CD4-positive, alpha-beta T cell (primary cell): Measurements from ENCODE around the gene ARNT2. TPM values are rescaled to one million over a fixed set of nuclear protein-coding genes. Genes with fewer than 3 reads are reported as not detected.

Experiments used
- ATAC-seq: fragments of 200-7000 bp; cut with Tn5 transposase; one replicate; pipeline ENCODE4 v1.10.0; 2022; ENCODE audit warnings: mild to moderate bottlenecking; ENCODE audit not compliant: poor library complexity
- CTCF ChIA-PET: fragments of 350-600 bp; sonication (Branson Sonifier 250); formaldehyde crosslinking; loops from one replicate; lab custom pipeline; 2021; ENCODE audit warnings: antibody characterized with exemption, inconsistent platforms; lab: Charles Lee
- POLR2A ChIA-PET: fragments of 350-600 bp; sonication (Branson Sonifier 250); formaldehyde crosslinking; loops from one replicate; lab custom pipeline; 2021; ENCODE audit warnings: antibody characterized with exemption, inconsistent platforms; lab: Charles Lee
- DNase-seq, 14 experiments: peaks; one replicate each; pipeline ENCODE4 v3.0.0-alpha.2; 2013 to 2020; ENCODE audit warnings: mixed read lengths in 2 of 14
- H3K27ac ChIP-seq, 2 donors: one replicate each; pipeline versions ENCODE4 v1.5.1 to v1.7.0; 2013; ENCODE audit warnings: low read length in 2 of 2, low read depth in 1 of 2, mild to moderate bottlenecking in 1 of 2
- H3K27me3 ChIP-seq, 2 experiments: 1 replicate in 1 of 2; 2 replicates in 1 of 2; pipeline versions ENCODE4 v1.6.1 to v1.7.0; 2013; ENCODE audit warnings: low read length in 2 of 2, control low read depth in 1 of 2, mild to moderate bottlenecking in 1 of 2, moderate library complexity in 1 of 2; ENCODE audit not compliant: insufficient read depth in 2 of 2, control insufficient read depth in 1 of 2
- H3K36me3 ChIP-seq: one replicate; pipeline ENCODE4 v1.6.1; 2013; ENCODE audit warnings: low read length, control low read depth; ENCODE audit not compliant: insufficient read depth
- H3K4me1 ChIP-seq: one replicate; pipeline ENCODE4 v1.6.1; 2013; ENCODE audit warnings: low read length, control low read depth; ENCODE audit not compliant: insufficient read depth
- H3K4me3 ChIP-seq: one replicate; pipeline ENCODE4 v1.5.1; 2013; ENCODE audit warnings: mild to moderate bottlenecking, low read length, moderate library complexity
- H3K9me3 ChIP-seq, 2 experiments: 1 replicate in 1 of 2; 2 replicates in 1 of 2; pipeline versions ENCODE4 v1.6.1 to v1.7.0; 2013; ENCODE audit warnings: low read length in 2 of 2, mild to moderate bottlenecking in 2 of 2, control low read depth in 1 of 2, moderate library complexity in 1 of 2; ENCODE audit not compliant: control insufficient read depth in 1 of 2, insufficient read depth in 1 of 2
- H3K27ac Mint-ChIP-seq: one replicate; pipeline ENCODE4 v1.8.0; 2020; ENCODE audit warnings: mixed read lengths
- H3K27me3 Mint-ChIP-seq: one replicate; pipeline ENCODE4 v1.8.0; 2021; ENCODE audit warnings: mixed read lengths
- H3K36me3 Mint-ChIP-seq: one replicate; pipeline ENCODE4 v1.8.0; 2021; ENCODE audit warnings: low read depth, mixed read lengths
- H3K4me1 Mint-ChIP-seq: one replicate; pipeline ENCODE4 v1.8.0; 2021; ENCODE audit warnings: low read depth, mixed read lengths
- H3K4me3 Mint-ChIP-seq: one replicate; pipeline ENCODE4 v1.8.0; 2020; ENCODE audit warnings: mild to moderate bottlenecking, mixed read lengths
- H3K9me3 Mint-ChIP-seq: one replicate; pipeline ENCODE4 v1.8.0; 2020; ENCODE audit warnings: mixed read lengths
- intact Hi-C, 2 experiments: fragments of 100-400 bp; cut with DNase I in 1 of 2; cut with micrococcal nuclease in 1 of 2; formaldehyde crosslinking; loops; one replicate each; pipeline versions ENCODE4 v1.15.1 to v1.9.0; 2023 to 2025; cut with DNase I, micrococcal nuclease
- total RNA-seq, 174 experiments: library from RNA in 2 of 174; stranded (reverse) in 2 of 174; gene quantifications; one replicate each; pipeline ENCODE4 v1.2.3 and lab custom pipeline; 2021 to 2026
- TF ChIP-seq, protein P1 (sequence below): fragments of 200-600 bp; IDR thresholded peaks from one replicate; pipeline ENCODE4 v1.8.0; 2022; ENCODE audit warnings: antibody characterized with exemption, mild to moderate bottlenecking

The ARNT2 gene
- total RNA-seq, 2 experiments from 2014 or later: not detected

DNA sequence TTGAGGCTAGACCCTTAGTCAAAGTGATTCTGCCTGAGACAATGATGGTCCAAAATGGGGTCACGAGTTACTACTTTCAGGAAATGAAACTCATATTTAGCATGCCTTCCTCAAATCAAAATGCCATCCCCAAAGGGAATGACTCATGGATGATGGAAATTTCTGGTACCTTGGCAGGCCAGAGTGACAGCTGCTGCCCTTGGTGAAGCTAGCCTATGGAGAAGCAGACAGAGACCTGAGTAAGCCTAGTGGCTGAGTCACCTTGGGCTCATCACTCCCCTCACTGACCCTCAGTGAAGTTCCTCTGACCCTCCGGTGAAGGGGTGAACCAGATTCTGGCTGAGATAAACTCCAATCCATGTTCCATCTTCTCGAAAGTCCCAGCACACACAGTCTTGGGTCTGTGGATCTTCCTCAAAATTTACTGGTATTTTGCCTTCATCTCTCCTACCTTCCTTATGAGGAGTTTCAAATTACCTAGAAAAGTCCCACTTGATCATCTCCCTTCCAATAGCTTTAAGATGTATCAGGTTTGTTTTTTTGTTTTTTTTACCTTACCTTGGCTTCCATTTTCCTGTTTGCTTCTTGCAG lies 236.4 kb downstream of the ARNT2 start:
- Histone ChIP-seq H3K9me3 (no peaks in the 10 kb centered on the region), H3K4me3 (no peak overlapping the region), H3K27me3 (no peaks in the 10 kb centered on the region), H3K36me3 (no peaks in the 10 kb centered on the region), H3K4me1 (no peaks in the 10 kb centered on the region), H3K27ac (no peak overlapping the region)
- no peak for ATAC-seq
- TF ChIP-seq, protein P1, sequence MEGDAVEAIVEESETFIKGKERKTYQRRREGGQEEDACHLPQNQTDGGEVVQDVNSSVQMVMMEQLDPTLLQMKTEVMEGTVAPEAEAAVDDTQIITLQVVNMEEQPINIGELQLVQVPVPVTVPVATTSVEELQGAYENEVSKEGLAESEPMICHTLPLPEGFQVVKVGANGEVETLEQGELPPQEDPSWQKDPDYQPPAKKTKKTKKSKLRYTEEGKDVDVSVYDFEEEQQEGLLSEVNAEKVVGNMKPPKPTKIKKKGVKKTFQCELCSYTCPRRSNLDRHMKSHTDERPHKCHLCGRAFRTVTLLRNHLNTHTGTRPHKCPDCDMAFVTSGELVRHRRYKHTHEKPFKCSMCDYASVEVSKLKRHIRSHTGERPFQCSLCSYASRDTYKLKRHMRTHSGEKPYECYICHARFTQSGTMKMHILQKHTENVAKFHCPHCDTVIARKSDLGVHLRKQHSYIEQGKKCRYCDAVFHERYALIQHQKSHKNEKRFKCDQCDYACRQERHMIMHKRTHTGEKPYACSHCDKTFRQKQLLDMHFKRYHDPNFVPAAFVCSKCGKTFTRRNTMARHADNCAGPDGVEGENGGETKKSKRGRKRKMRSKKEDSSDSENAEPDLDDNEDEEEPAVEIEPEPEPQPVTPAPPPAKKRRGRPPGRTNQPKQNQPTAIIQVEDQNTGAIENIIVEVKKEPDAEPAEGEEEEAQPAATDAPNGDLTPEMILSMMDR: no peak
- H3K4me3 Mint-ChIP-seq: no peak overlapping the region
- intact Hi-C loops: no loop called here
- H3K27me3 Mint-ChIP-seq: peaks cover 12% of the 10 kb centered on the region
- no peaks in the 10 kb centered on the region for H3K9me3 Mint-ChIP-seq
- H3K27ac Mint-ChIP-seq: no peak overlapping the region
- POLR2A ChIA-PET: no interaction called here
- peak in 2 of 14 experiments; percentile 2 to 16 for DNase-seq
- no peaks in the 10 kb centered on the region for H3K4me1 Mint-ChIP-seq
- no peaks in the 10 kb centered on the region for H3K36me3 Mint-ChIP-seq
- CTCF ChIA-PET: no interaction called here

DNA sequence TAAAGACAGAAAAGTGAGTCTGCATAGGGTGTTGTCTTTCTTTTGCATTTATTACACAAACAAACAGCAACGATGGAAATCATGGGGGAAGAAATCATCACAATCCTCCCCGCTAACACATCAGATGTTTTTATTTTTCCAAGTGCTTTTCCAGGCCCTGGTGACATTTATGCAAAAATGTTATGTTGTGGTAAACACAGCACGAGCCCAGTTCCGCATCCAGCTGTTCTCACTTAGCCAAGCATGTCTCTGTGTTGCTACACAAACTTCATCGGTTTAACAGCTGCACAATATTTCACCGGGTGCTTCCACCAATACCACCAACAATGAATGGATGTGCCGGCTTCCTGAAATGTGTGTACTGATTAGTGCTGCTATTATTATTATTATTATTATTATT lies 237.2 kb downstream of the ARNT2 start:
- Histone ChIP-seq H3K9me3 (no peaks in the 10 kb centered on the region), H3K4me3 (no peak overlapping the region), H3K36me3 (no peaks in the 10 kb centered on the region), H3K27me3 (no peaks in the 10 kb centered on the region), H3K4me1 (no peaks in the 10 kb centered on the region), H3K27ac (no peak overlapping the region)
- no peak for DNase-seq
- TF ChIP-seq, protein P1: no peak
- no peaks in the 10 kb centered on the region for H3K9me3 Mint-ChIP-seq
- intact Hi-C loops: no loop called here
- ChIA-PET CTCF (no interaction called here), POLR2A (no interaction called here)
- H3K27ac Mint-ChIP-seq: no peak overlapping the region
- ATAC-seq: no peak
- H3K4me3 Mint-ChIP-seq: no peak overlapping the region
- no peaks in the 10 kb centered on the region for H3K4me1 Mint-ChIP-seq
- peaks cover 14% of the 10 kb centered on the region for H3K27me3 Mint-ChIP-seq
- H3K36me3 Mint-ChIP-seq: no peaks in the 10 kb centered on the region

DNA sequence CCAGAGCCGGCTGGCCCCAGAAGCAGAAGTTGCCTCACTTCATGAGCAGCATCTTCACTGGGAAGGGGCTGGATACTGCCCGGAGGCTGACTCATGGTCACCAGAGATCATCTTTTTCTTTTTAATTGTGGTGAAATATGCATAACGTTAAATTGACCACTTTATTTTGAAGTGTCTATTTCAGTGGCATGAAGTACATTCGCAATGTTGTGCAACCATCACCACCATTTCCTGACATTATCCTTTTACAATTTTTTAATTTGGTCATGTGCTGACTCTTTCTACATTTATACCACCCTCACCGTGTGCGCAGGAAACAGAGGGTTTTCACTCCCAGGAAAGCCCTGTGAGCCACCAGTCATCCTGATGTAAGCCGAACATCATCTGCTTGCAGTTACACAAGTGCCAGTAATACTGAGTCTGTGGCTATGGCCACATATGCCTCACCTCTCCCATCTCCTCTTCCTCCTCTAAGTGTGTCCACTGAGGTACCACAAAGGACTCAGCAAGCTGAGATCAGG lies 239.3 kb downstream of the ARNT2 start:
- intact Hi-C loops: no loop called here
- H3K27me3 ChIP-seq: no peaks in the 10 kb centered on the region
- CTCF ChIA-PET: no interaction called here
- no peaks in the 10 kb centered on the region for H3K36me3 ChIP-seq
- H3K27ac Mint-ChIP-seq: no peak overlapping the region
- no peaks in the 10 kb centered on the region for H3K9me3 Mint-ChIP-seq
- no peak overlapping the region for H3K27ac ChIP-seq
- no peaks in the 10 kb centered on the region for H3K36me3 Mint-ChIP-seq
- no peak for ATAC-seq
- TF ChIP-seq, protein P1: no peak
- no peak overlapping the region for H3K4me3 ChIP-seq
- H3K4me1 ChIP-seq: no peaks in the 10 kb centered on the region
- POLR2A ChIA-PET: no interaction called here
- H3K4me1 Mint-ChIP-seq: no peaks in the 10 kb centered on the region
- no peak overlapping the region for H3K4me3 Mint-ChIP-seq
- H3K27me3 Mint-ChIP-seq: peaks cover 16% of the 10 kb centered on the region
- peak in 2 of 14 experiments; percentile 8 to 9 for DNase-seq
- H3K9me3 ChIP-seq: peaks cover 0 to 10% of the 10 kb centered on the region in 2 experiments
